HG02884 (cell line): ENCODE results near the gene CPNE5.

Experiments used
- ATAC-seq: cut with Tn5 transposase; IDR thresholded peaks from one replicate; pipeline ENCODE4 v1.9.1; 2021; ENCODE audit warnings: mild to moderate bottlenecking, moderate library complexity; ENCODE audit not compliant: unreplicated experiment

The CPNE5 gene

GRCh38 chr6:36794713-36795065 lies 44.6 kb downstream of the CPNE5 start:
- no peak for ATAC-seq

GRCh38 chr6:36793913-36794712 lies 45.1 kb downstream of the CPNE5 start:
- ATAC-seq: no peak

GRCh38 chr6:36793296-36793912 lies 45.8 kb downstream of the CPNE5 start:
- ATAC-seq: no peak

- ATAC-seq: no peak
Observed at GRCh38 chr6:36791521-36792135, 47.6 kb downstream of the CPNE5 start.

GRCh38 chr6:36791085-36791484 lies 48.2 kb downstream of the CPNE5 start:
- ATAC-seq: no peak

- ATAC-seq: no peak
Observed at GRCh38 chr6:36788768-36789167, 50.5 kb downstream of the CPNE5 start.

- no peak for ATAC-seq
Observed at GRCh38 chr6:36788186-36788585, 51.1 kb downstream of the CPNE5 start.

- no peak for ATAC-seq
Observed at GRCh38 chr6:36787210-36787609, 52.0 kb downstream of the CPNE5 start.

GRCh38 chr6:36786055-36786675 lies 53.1 kb downstream of the CPNE5 start:
- ATAC-seq: no peak

- ATAC-seq: no peak
Observed at GRCh38 chr6:36784376-36784636, 54.9 kb downstream of the CPNE5 start.

- ATAC-seq: no peak
Observed at GRCh38 chr6:36783603-36784375, 55.5 kb downstream of the CPNE5 start.

- ATAC-seq: no peak
Observed at GRCh38 chr6:36781669-36782068, 57.6 kb downstream of the CPNE5 start.

GRCh38 chr6:36780442-36781177 lies 58.6 kb downstream of the CPNE5 start:
- ATAC-seq: no peak

GRCh38 chr6:36779227-36779626 lies 60.0 kb downstream of the CPNE5 start:
- ATAC-seq: no peak

- no peak for ATAC-seq
Observed at GRCh38 chr6:36777801-36778200, 61.4 kb downstream of the CPNE5 start.

- no peak for ATAC-seq
Observed at GRCh38 chr6:36776167-36776566, 63.1 kb downstream of the CPNE5 start.

- ATAC-seq: no peak
Observed at GRCh38 chr6:36774331-36774730, 64.9 kb downstream of the CPNE5 start.

GRCh38 chr6:36772397-36772796 lies 66.8 kb downstream of the CPNE5 start:
- no peak for ATAC-seq

GRCh38 chr6:36771145-36771544 lies 68.1 kb downstream of the CPNE5 start:
- ATAC-seq: no peak

GRCh38 chr6:36769676-36770499 lies 69.4 kb downstream of the CPNE5 start:
- ATAC-seq: no peak
